Epithelial cell of esophagus (primary cell): Measurements from ENCODE around the gene POU6F2.

Source experiments
- DNase-seq: peaks from one replicate; pipeline ENCODE4 v3.0.0; 2010; ENCODE audit warnings: low read depth
- H3K4me3 ChIP-seq: 2 replicates; pipeline ENCODE4 v1.5.1; 2011; ENCODE audit warnings: mild to moderate bottlenecking, low read length, control low read depth
- CTCF ChIP-seq: IDR thresholded peaks from 2 replicates; pipeline ENCODE4 v1.5.1; 2011; ENCODE audit warnings: low read depth, mild to moderate bottlenecking, low read length, control low read depth, inconsistent platforms; ENCODE audit not compliant: insufficient read depth; ENCODE audit errors: missing control alignments

POU6F2 gene

GRCh38 chr7:39249635-39250152 lies 272.0 kb downstream of the POU6F2 start:
- TF ChIP-seq CTCF, result no peak
- H3K4me3 ChIP-seq, result no peak overlapping the region
- no peak for DNase-seq

- H3K4me3 ChIP-seq, result no peak overlapping the region
- DNase-seq, result no peak
- no peak for TF ChIP-seq CTCF
Observed at GRCh38 chr7:39252916-39253315, 275.2 kb downstream of the POU6F2 start.

- DNase-seq, result no peak
- no peak for TF ChIP-seq CTCF
- H3K4me3 ChIP-seq, result no peak overlapping the region
Observed at GRCh38 chr7:39259391-39260003, 281.8 kb downstream of the POU6F2 start.

GRCh38 chr7:39260279-39260844 lies 282.7 kb downstream of the POU6F2 start:
- H3K4me3 ChIP-seq, result no peak overlapping the region
- no peak for DNase-seq
- TF ChIP-seq CTCF, result no peak

GRCh38 chr7:39261771-39262170 lies 284.1 kb downstream of the POU6F2 start:
- no peak overlapping the region for H3K4me3 ChIP-seq
- TF ChIP-seq CTCF, result no peak
- no peak for DNase-seq

- no peak for TF ChIP-seq CTCF
- H3K4me3 ChIP-seq, result no peak overlapping the region
- DNase-seq, result no peak
Observed at GRCh38 chr7:39265641-39266591, 288.2 kb downstream of the POU6F2 start.
